Stimulated activated CD8-positive, alpha-beta memory T cell treated with anti-CD3 and anti-CD28 coated beads, Interleukin-15, amount 100 ng/mL, for 1 hour (primary cell): ENCODE results near the gene CNOT6.
"Not testable (repeated sequence)": the region's sequence is repeated elsewhere in the genome, so short reads cannot be mapped to it uniquely, and the experiment has no call there.

Experiments used
- DNase-seq: peaks from one replicate; pipeline ENCODE4 v3.0.0-alpha.2; 2020; ENCODE audit warnings: low read depth

The CNOT6 gene

GRCh38 chr5:180471866-180472265, 22.3 kb upstream of the CNOT6 start:
- no peak for DNase-seq

- no peak for DNase-seq
These were observed 21.9 kb upstream of the CNOT6 start for GRCh38 chr5:180472269-180472668.

DNA sequence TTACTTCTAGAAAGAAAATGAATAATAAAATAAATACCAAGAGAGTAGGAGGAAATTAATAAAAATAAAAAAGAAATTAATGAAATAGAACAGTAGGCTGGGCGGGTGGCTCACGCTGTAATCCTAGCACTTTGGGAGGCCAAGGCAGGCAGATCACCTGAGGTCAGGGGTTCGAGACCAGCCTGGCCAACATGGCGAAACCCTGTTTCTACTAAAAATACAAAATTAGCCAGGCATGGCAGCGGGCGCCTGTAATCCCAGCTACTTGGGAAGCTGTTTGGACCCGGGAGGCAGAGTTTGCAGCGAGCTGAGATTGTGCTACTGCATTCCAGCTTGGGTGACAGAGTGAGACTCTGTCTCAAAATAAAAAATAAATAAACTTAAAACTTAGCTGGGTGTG, 20.8 kb upstream of the CNOT6 start:
- DNase-seq = not testable (repeated sequence)

DNA sequence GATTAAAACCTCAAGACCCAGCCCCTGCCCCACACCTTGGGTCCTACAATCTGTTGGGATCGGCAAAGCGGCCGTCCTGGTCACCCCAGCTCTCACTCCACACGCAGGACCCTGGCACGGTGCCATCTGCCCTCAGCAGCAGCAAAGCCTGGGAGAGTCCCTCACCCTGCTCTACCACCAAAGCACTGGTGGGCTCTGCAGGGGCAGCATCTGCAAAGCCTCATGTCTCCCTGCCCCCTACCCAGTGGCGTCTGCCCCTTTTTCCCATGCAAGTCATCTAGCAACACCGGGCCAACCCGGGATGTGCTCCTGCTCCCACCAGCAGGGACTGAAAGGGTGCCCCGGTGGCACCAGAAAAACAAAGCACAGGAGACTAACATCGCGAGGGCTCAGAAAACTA, 19.6 kb upstream of the CNOT6 start:
- no peak for DNase-seq

GRCh38 chr5:180475969-180476524, 18.1 kb upstream of the CNOT6 start:
- not testable (repeated sequence) for DNase-seq

DNA sequence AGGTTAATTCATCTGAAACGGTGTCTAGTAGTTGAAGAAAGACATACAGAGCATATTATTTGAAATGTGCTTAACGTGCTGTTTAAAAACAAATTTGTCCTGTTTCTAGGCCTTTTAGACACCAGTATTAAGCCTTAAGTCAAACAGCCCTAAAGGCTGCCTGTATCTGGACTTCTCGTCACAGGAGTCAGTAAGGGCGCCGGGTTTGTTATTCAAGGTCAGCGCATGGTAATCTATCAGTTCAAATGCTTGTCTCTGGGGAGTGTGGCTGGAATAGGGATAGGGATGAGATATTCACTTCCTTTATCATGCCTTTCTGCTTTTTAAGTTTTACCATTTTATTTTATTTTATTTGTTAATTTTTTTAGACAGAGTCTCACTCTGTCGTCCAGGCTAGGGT, 9.4 kb upstream of the CNOT6 start:
- no peak for DNase-seq

GRCh38 chr5:180486636-180487149, 7.5 kb upstream of the CNOT6 start:
- DNase-seq = no peak

- no peak for DNase-seq
These were observed 6.6 kb upstream of the CNOT6 start for GRCh38 chr5:180487556-180487955.

DNA sequence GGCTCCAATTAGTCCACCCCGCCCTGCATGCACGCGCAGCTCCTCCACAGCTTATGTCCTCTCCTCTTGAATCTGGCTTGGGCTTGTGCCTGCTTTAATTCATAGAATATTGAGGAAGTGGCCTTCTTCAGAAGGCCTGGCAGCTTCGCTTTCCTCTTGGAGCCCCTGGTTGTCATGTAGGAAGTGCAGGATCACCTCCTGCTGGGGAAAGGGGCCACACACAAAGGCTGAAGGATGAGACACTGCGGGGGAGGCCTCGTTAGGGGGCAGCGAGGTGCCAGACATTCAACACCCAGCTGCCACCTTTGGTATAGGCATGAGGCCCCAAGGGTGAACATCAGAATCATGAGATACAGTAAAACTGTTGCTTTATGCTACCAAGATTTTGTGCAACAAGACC, 2.7 kb upstream of the CNOT6 start:
- DNase-seq = no peak

- DNase-seq = no peak
These were observed 1.8 kb upstream of the CNOT6 start for GRCh38 chr5:180492226-180492903.

- peak; percentile 6 for DNase-seq
These were observed 467 bp downstream of the CNOT6 start for GRCh38 chr5:180494510-180495181.

DNA sequence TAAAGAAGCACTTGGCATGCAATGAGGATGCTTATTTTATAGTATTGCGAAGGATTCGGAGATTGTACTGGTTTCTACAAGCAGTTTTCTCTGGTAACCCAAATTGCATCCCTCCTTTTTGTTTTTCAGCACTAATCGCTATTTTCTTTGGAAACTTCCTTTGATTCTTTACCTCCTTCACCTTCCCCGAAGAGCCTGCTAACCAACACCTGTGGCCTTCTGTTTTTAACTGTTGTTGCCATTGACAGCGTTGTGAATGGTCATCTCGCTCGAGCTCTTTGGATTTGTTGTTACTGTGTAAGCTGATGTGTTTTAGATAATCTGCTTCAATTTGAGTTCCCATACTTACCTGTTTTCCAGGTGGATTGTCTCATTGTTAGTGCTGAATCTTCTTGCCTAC, 1.1 kb downstream of the CNOT6 start:
- DNase-seq = no peak

DNA sequence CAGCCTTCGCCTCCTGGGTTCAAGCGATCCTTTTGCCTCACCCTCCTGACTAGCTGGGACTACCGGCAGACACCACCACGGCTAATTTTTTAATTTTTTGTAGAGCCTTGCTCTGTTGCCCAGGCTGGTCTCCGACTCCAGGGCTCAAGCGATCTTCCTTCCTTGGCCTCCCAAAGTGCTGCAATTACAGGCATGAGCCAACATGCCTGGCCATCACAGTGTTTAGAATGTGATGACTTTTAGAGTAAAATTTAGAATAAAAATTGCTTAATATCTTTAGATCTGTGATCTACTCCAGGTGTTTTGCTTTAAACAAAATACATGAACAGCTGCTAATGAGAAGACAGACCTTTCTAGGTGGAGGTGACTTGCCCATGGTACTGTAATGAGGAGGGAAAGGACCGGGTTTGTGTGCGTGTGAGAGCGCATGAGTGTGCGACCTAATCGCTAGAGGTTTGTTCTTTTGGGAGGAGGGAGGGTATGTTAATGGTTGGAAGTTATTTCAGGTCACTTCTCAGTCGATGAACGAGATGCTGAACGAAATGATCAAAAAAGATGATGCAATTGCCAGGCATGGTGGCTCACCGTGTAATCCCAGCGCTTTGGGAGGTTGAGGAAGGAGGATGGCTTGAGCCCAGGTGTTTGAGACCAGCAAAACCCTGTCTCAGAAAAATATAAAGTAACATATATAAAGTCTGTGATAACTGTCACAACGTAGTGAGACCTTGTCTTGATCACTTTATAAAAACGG, 2.0 kb downstream of the CNOT6 start:
- no peak for DNase-seq

DNA sequence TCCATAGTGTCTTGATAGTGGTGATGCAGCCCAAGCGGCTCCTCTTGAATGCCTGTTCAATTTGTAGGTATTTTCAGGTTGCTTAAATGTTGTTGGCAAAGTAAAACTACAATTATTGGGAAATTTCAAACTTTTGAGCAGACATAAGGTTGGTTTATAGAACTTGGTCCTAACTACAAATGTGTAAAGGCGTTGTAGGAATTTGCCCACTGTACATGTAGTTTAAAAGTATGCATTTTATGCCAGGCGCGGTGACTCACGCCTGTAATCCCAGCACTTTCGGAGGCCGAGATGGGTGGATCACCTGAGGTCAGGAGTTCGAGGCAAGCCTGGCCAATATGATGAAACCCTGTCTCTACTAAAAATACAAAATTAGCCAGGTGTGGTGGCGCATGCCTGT, 2.6 kb downstream of the CNOT6 start:
- DNase-seq = not testable (repeated sequence)

- not testable (repeated sequence) for DNase-seq
These were observed 3.7 kb downstream of the CNOT6 start for GRCh38 chr5:180497865-180498264.

- DNase-seq = no peak
These were observed 4.2 kb downstream of the CNOT6 start for GRCh38 chr5:180498378-180498777.

- no peak for DNase-seq
These were observed 5.5 kb downstream of the CNOT6 start for GRCh38 chr5:180499684-180500083.

DNA sequence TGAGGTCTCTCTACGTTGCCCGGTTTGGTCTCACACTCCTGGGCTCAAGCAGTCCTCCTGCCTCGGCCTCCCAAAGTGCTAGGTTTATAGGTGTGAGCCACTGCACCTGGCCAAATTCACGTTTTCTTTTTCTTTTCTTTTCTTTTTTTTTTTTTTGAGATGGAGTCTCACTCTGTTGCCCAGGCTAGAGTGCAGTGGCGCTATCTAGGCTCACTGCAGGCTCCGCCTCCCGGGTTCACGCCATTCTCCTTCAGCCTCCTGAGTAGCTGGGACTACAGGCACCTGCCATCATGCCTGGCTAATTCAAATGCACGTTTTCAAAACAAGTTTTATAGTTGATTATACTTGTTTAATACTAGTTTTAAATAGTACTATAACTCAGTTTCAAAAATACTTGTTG, 6.1 kb downstream of the CNOT6 start:
- DNase-seq = not testable (repeated sequence)

- DNase-seq = no peak
These were observed 13.5 kb downstream of the CNOT6 start for GRCh38 chr5:180507661-180508060.

GRCh38 chr5:180515294-180515693, 21.1 kb downstream of the CNOT6 start:
- no peak for DNase-seq

DNA sequence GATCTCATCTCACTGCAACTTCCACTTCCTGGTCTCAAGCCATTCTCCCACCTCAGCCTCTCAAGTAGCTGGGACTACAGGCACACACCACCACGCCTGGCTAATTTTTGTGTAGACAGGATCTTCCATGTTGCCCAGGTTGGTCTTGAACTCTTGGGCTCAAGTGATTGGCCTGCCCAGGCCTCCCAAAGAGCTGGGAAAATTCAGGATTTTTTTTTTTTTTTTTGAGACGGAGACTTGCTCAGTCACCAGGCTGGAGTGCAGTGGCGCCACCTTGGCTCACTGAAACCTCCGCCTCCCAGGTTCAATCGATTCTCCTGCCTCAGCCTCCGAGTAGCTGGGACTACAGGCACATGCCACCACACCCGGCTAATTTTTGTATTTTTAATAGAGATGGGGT, 21.8 kb downstream of the CNOT6 start:
- not testable (repeated sequence) for DNase-seq

- DNase-seq = no peak
These were observed 22.3 kb downstream of the CNOT6 start for GRCh38 chr5:180516440-180516839.

GRCh38 chr5:180519098-180519497, 24.9 kb downstream of the CNOT6 start:
- DNase-seq = no peak
